Common myeloid progenitor, CD34-positive (primary cell): ENCODE data around the gene OR10P1.

Experiments
- CTCF ChIA-PET: fragments of 350-600 bp; sonication (Branson Sonifier 250); formaldehyde crosslinking; loops from one replicate; lab custom pipeline; 2021; ENCODE audit warnings: antibody characterized with exemption; lab: Charles Lee
- POLR2A ChIA-PET: fragments of 350-600 bp; sonication (Branson Sonifier 250); formaldehyde crosslinking; loops from one replicate; lab custom pipeline; 2021; ENCODE audit warnings: antibody characterized with exemption; lab: Charles Lee
- DNase-seq, 3 donors: peaks; one replicate each; pipeline versions ENCODE4 v3.0.0 to v3.0.0-alpha.2; 2013
- H3K27ac ChIP-seq, 2 experiments: 1 replicate in 1 of 2; 2 replicates in 1 of 2; pipeline ENCODE4 v1.7.0; 2013; ENCODE audit warnings: inconsistent platforms in 2 of 2, low read length in 2 of 2, mild to moderate bottlenecking in 2 of 2, low read depth in 1 of 2, moderate library complexity in 1 of 2; ENCODE audit not compliant: severe bottlenecking in 2 of 2, insufficient read depth in 1 of 2, poor library complexity in 1 of 2
- H3K27me3 ChIP-seq, 5 experiments: replicated peaks in 2 of 5; 1 replicate in 3 of 5; 2 replicates in 2 of 5; pipeline versions ENCODE4 v1.6.1 to v1.7.0; 2013; ENCODE audit warnings: low read length in 4 of 5, mild to moderate bottlenecking in 2 of 5, moderate library complexity in 2 of 5, inconsistent platforms in 1 of 5; ENCODE audit not compliant: insufficient read depth in 5 of 5, control insufficient read depth in 4 of 5
- H3K36me3 ChIP-seq, 4 experiments: 1 replicate in 2 of 4; 2 replicates in 2 of 4; pipeline versions ENCODE4 v1.6.1 to v1.7.0; 2013; ENCODE audit warnings: low read length in 3 of 4, control low read depth in 1 of 4, mild to moderate bottlenecking in 1 of 4; ENCODE audit not compliant: control insufficient read depth in 4 of 4, insufficient read depth in 4 of 4
- H3K4me1 ChIP-seq, 4 experiments: 1 replicate in 3 of 4; 2 replicates in 1 of 4; pipeline versions ENCODE4 v1.6.1 to v1.7.1; 2013; ENCODE audit warnings: low read length in 3 of 4, mild to moderate bottlenecking in 3 of 4, control low read depth in 1 of 4, inconsistent platforms in 1 of 4, moderate library complexity in 1 of 4; ENCODE audit not compliant: control insufficient read depth in 4 of 4, insufficient read depth in 4 of 4; ENCODE audit errors: control extremely low read depth in 1 of 4
- H3K4me3 ChIP-seq, 7 experiments: 1 replicate in 4 of 7; 2 replicates in 3 of 7; pipeline versions ENCODE4 v1.5.1 to v1.7.0; 2013; ENCODE audit warnings: mild to moderate bottlenecking in 7 of 7, low read length in 6 of 7, moderate library complexity in 6 of 7, inconsistent platforms in 2 of 7, low read depth in 2 of 7, control low read depth in 1 of 7; ENCODE audit not compliant: insufficient read depth in 4 of 7, control insufficient read depth in 1 of 7; ENCODE audit errors: extremely low read depth in 1 of 7
- H3K9me3 ChIP-seq, 5 experiments: 1 replicate in 4 of 5; 2 replicates in 1 of 5; pipeline versions ENCODE4 v1.6.1 to v1.7.1; 2013; ENCODE audit warnings: low read length in 4 of 5, mild to moderate bottlenecking in 2 of 5, inconsistent platforms in 1 of 5, low read depth in 1 of 5, moderate library complexity in 1 of 5; ENCODE audit not compliant: control insufficient read depth in 4 of 5, insufficient read depth in 2 of 5; ENCODE audit errors: control extremely low read depth in 1 of 5
- WGBS: methylation state at CpG from one replicate; pipeline ENCODE4 v1.1.5; 2013; ENCODE audit not compliant: insufficient coverage; 5-methylcytosine and 5-hydroxymethylcytosine counted together

Gene OR10P1

DNA sequence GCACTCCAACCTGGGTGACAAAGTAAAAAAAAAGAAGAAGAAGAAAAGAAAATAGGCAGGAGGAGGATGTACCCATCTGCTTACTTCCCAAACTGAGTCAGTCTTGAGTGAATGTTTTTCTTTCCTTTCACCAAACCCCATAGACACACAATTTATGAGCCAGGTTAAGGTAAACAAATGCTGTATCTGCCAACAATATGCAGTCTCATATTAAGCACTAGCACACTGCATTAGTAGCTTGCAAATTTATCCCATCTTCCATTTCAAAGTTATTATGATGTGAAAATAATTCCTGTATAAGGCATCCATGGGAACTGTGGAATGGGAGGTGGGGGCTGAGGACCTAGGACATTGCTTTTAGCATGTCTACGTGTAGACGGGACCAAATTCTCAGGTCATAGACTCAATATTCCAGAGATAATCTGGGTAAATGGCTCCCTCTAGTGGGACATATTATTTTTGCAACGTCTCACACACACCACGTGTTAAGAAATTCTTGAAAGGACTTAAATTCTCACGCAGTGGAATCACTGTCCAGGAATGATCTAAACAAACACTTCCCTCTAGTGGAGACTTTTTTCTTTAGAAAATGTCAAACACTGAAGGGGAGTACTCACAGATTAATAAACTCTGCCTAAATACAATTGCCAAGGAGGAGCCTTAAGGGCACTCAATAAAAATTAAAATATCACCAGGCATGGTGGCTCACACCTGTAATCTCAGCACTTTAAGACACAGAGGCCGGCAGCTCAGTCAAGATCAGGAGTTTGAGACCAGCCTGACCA lies 17.1 kb upstream of the OR10P1 start:
- Histone ChIP-seq H3K4me1 (peaks cover 0 to 2% (median 0%) of the 10 kb centered on the region in 4 experiments), H3K36me3 (no peaks in the 10 kb centered on the region), H3K27me3 (peaks cover 0 to 3% (median 2%) of the 10 kb centered on the region in 5 experiments), H3K4me3 (no peak overlapping the region), H3K27ac (no peak overlapping the region), H3K9me3 (peaks cover 3 to 21% (median 12%) of the 10 kb centered on the region in 5 experiments)
- DNase-seq = peak; percentile 89 to 95 (median 93)
- ChIA-PET CTCF (interaction anchor here (0.6 to 3.1 kb wide), 7 partner anchors 11 to 432 kb away, joined by 3 to 31 read pairs (median 5); no protein-coding TSS in a partner anchor), POLR2A (no interaction called here)
- 0% methylated on average over 3 of the region's 6 CpGs for WGBS

- POLR2A ChIA-PET = no interaction called here
- H3K27me3 ChIP-seq = peaks cover 0 to 5% (median 2%) of the 10 kb centered on the region in 5 experiments
- DNase-seq = no peak
- H3K27ac ChIP-seq = no peak overlapping the region
- H3K36me3 ChIP-seq = no peaks in the 10 kb centered on the region
- H3K4me3 ChIP-seq = no peak overlapping the region
- no peaks in the 10 kb centered on the region for H3K9me3 ChIP-seq
- H3K4me1 ChIP-seq = peaks cover 0 to 3% (median 1%) of the 10 kb centered on the region in 4 experiments
- CTCF ChIA-PET = no interaction called here
Observed at GRCh38 chr12:55624056-55624455, 12.6 kb upstream of the OR10P1 start.

DNA sequence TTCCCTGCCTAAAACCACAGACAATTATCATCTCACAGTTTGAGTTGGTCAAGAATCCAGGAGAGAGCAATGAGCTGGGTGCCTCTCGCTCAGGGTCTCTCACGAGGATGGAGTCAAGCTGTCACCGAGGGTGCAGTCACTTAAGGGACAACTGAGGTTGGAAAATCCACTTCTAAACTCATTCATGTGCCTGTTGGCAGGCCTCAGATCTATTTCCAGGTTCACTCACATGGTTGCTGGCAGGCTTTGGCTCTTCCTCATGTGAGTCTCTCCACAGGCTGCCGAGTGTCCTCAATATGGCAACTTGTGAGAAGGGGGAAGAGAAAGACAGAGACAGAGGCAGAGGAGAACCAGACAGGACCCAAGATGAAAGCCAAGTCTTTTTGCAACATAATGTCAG lies 10.5 kb upstream of the OR10P1 start:
- POLR2A ChIA-PET = no interaction called here
- H3K4me3 ChIP-seq = no peak overlapping the region
- H3K9me3 ChIP-seq = no peaks in the 10 kb centered on the region
- no peak overlapping the region for H3K27ac ChIP-seq
- CTCF ChIA-PET = no interaction called here
- H3K4me1 ChIP-seq = peaks cover 0 to 11% (median 0%) of the 10 kb centered on the region in 4 experiments
- WGBS = 100% methylated on average over 4 of the region's 4 CpGs
- no peak for DNase-seq
- H3K36me3 ChIP-seq = no peaks in the 10 kb centered on the region
- peaks cover 0 to 5% (median 2%) of the 10 kb centered on the region in 5 experiments for H3K27me3 ChIP-seq

- 82% methylated on average over 3 of the region's 3 CpGs for WGBS
Observed at GRCh38 chr12:55629058-55629841, 7.4 kb upstream of the OR10P1 start.

GRCh38 chr12:55631056-55631455 lies 5.6 kb upstream of the OR10P1 start:
- no peak overlapping the region for H3K4me3 ChIP-seq
- H3K9me3 ChIP-seq = no peaks in the 10 kb centered on the region
- DNase-seq = no peak
- no peak overlapping the region for H3K27ac ChIP-seq
- H3K36me3 ChIP-seq = no peaks in the 10 kb centered on the region
- H3K4me1 ChIP-seq = peaks cover 0 to 11% (median 0%) of the 10 kb centered on the region in 4 experiments
- WGBS = no CpG with 5 or more reads among the region's 1 CpG
- CTCF ChIA-PET = interaction anchor here (1.3 to 3.5 kb wide), 4 partner anchors 9 to 26 kb away, joined by 4 to 11 read pairs (median 5); no protein-coding TSS in a partner anchor
- POLR2A ChIA-PET = no interaction called here
- H3K27me3 ChIP-seq = no peaks in the 10 kb centered on the region

More at GRCh38 chr12:55629058-55629841, 7.4 kb upstream of the OR10P1 start:
- Histone ChIP-seq H3K4me1 (peaks cover 0 to 11% (median 0%) of the 10 kb centered on the region in 4 experiments), H3K4me3 (no peak overlapping the region), H3K27ac (no peak overlapping the region), H3K9me3 (no peaks in the 10 kb centered on the region), H3K27me3 (peaks cover 0 to 2% (median 0%) of the 10 kb centered on the region in 5 experiments), H3K36me3 (no peaks in the 10 kb centered on the region)
- DNase-seq = peak in 2 of 3 donors; percentile 11 to 26
- CTCF ChIA-PET = interaction anchor here (2.1 kb wide), 2 partner anchors 9 to 12 kb away, joined by 4 to 5 read pairs; no protein-coding TSS in a partner anchor
- POLR2A ChIA-PET = no interaction called here

GRCh38 chr12:55631733-55632132 lies 5.0 kb upstream of the OR10P1 start:
- ChIA-PET CTCF (interaction anchor here (1.3 to 3.5 kb wide), 5 partner anchors 10 to 25 kb away, joined by 5 to 11 read pairs (median 9); no protein-coding TSS in a partner anchor), POLR2A (no interaction called here)
- Histone ChIP-seq H3K36me3 (no peaks in the 10 kb centered on the region), H3K27me3 (no peaks in the 10 kb centered on the region), H3K4me3 (no peak overlapping the region), H3K27ac (no peak overlapping the region), H3K4me1 (peaks cover 0 to 11% (median 0%) of the 10 kb centered on the region in 4 experiments), H3K9me3 (no peaks in the 10 kb centered on the region)
- DNase-seq = no peak
- 92% methylated on average over 4 of the region's 5 CpGs for WGBS
